ENCODE measurements around the gene MPC1L. TPM values are rescaled to one million over a fixed set of nuclear protein-coding genes. Genes with fewer than 3 reads are reported as not detected.

MPC1L gene
- total and polyA plus RNA-seq, 4 experiments from 2014 or later, result not detected

DNA sequence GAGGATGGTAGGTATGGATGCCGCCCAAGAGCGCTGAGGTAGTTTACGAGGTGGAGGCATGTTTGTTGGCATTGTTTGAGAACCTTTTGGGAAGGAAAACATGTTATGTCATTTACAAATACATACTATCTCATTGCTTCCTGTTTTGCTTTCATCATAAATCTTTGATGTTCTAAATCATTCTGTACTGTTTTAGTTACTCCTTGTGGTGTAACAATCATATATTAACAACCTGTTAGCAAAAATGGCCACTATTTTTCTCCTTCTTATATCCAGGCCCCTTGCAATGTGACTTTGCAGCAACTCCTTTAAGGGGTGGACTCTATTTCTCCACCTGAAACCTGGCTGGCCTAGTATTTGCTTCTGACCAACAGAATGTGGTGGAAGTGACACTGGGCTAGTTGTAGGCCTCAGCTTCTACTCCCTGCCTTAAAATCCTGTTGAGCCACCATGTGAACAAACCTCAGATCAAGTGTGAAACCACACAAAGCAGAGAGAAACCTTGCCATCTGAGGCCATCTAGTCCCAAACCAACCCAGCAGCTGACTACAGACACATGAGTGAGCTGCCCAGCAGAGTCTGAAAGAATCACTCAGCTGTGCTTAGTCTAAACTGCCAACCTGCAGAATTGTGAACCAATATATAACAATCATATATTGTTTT is 40.0 kb downstream of the MPC1L start:
- intact Hi-C loops (cut with micrococcal nuclease), result no loop called here
- Histone ChIP-seq H3K27ac (ENCODE audit: low read depth, low read length) (no peak overlapping the region), H3K36me3 (ENCODE audit: insufficient read depth, low read length) (peaks cover 18% of the 10 kb centered on the region), H3K9me3 (ENCODE audit: control insufficient read depth in 1 of 2, low read length in 2 of 2) (no peaks in the 10 kb centered on the region), H3K4me1 (ENCODE audit: insufficient read depth, low read length) (peaks cover 11% of the 10 kb centered on the region), H3K27me3 (ENCODE audit: insufficient read depth, low read length) (no peaks in the 10 kb centered on the region), H3K4me3 (ENCODE audit: low read length in 2 of 2) (no peak overlapping the region)
- Mint-ChIP-seq H3K27ac (peak overlapping the region in 6 of 7 donors; percentile 31 to 86 (median 56)), H3K27me3 (no peaks in the 10 kb centered on the region), H3K9me3 (no peaks in the 10 kb centered on the region), H3K36me3 (peaks cover 50 to 57% of the 10 kb centered on the region in 2 donors), H3K4me1 (peaks cover 2 to 12% (median 5%) of the 10 kb centered on the region in 4 donors), H3K4me3 (no peak overlapping the region)
- DNase-seq, result peak in 1 of 5 donors; percentile 10
- POLR2A ChIA-PET (ENCODE audit: partially characterized antibody), result no interaction called here
- CTCF ChIA-PET (ENCODE audit: partially characterized antibody), result interaction anchor here (0.6 to 2.7 kb wide), 5 partner anchors 10 to 881 kb away, joined by 3 to 11 read pairs (median 5); no protein-coding TSS in a partner anchor

GRCh38 chrX:40663880-40664630 is 40.8 kb downstream of the MPC1L start:
- peak overlapping the region in 4 of 7 donors; percentile 0 to 82 (median 46) for H3K27ac Mint-ChIP-seq
- no peaks in the 10 kb centered on the region for H3K9me3 Mint-ChIP-seq
- H3K36me3 Mint-ChIP-seq, result peaks cover 57% of the 10 kb centered on the region in 2 donors
- ChIA-PET CTCF (ENCODE audit: partially characterized antibody) (interaction anchor here (1.0 to 2.7 kb wide), 3 partner anchors 11 to 120 kb away, joined by 3 to 11 read pairs (median 4); no protein-coding TSS in a partner anchor), POLR2A (ENCODE audit: partially characterized antibody) (no interaction called here)
- Histone ChIP-seq H3K27me3 (ENCODE audit: insufficient read depth, low read length) (no peaks in the 10 kb centered on the region), H3K9me3 (ENCODE audit: control insufficient read depth in 1 of 2, low read length in 2 of 2) (no peaks in the 10 kb centered on the region), H3K36me3 (ENCODE audit: insufficient read depth, low read length) (peaks cover 18% of the 10 kb centered on the region), H3K4me1 (ENCODE audit: insufficient read depth, low read length) (peaks cover 11% of the 10 kb centered on the region), H3K4me3 (ENCODE audit: low read length in 2 of 2) (no peak overlapping the region), H3K27ac (ENCODE audit: low read depth, low read length) (no peak overlapping the region)
- no peak overlapping the region for H3K4me3 Mint-ChIP-seq
- H3K4me1 Mint-ChIP-seq, result peaks cover 2 to 12% (median 5%) of the 10 kb centered on the region in 4 donors
- DNase-seq, result no peak
- H3K27me3 Mint-ChIP-seq, result no peaks in the 10 kb centered on the region
- intact Hi-C loops (cut with micrococcal nuclease), result no loop called here

- no peak overlapping the region for H3K27ac Mint-ChIP-seq
- ChIA-PET CTCF (ENCODE audit: partially characterized antibody) (no interaction called here), POLR2A (ENCODE audit: partially characterized antibody) (no interaction called here)
- no peak overlapping the region for H3K4me3 Mint-ChIP-seq
- H3K4me3 ChIP-seq (ENCODE audit: low read length in 2 of 2), result no peak overlapping the region
- no peaks in the 10 kb centered on the region for H3K4me1 Mint-ChIP-seq
- no peaks in the 10 kb centered on the region for H3K27me3 Mint-ChIP-seq
- no peaks in the 10 kb centered on the region for H3K9me3 Mint-ChIP-seq
- no peak overlapping the region for H3K27ac ChIP-seq (ENCODE audit: low read depth, low read length)
- H3K36me3 ChIP-seq (ENCODE audit: insufficient read depth, low read length), result peaks cover 8% of the 10 kb centered on the region
- peaks cover 55 to 60% of the 10 kb centered on the region in 2 donors for H3K36me3 Mint-ChIP-seq
- DNase-seq, result no peak
- H3K4me1 ChIP-seq (ENCODE audit: insufficient read depth, low read length), result no peaks in the 10 kb centered on the region
- intact Hi-C loops (cut with micrococcal nuclease), result no loop called here
- no peaks in the 10 kb centered on the region for H3K27me3 ChIP-seq (ENCODE audit: insufficient read depth, low read length)
- no peaks in the 10 kb centered on the region for H3K9me3 ChIP-seq (ENCODE audit: control insufficient read depth in 1 of 2, low read length in 2 of 2)
Measured at GRCh38 chrX:40671126-40671525, 47.9 kb downstream of the MPC1L start.

Other genes starting within 250 kb of the MPC1L start
- 10 to 100 TPM; 80.9 to 86.5 TPM for gene ATP6AP2, start 42.5 kb upstream of the MPC1L start, total RNA-seq
- 100 to 1,000 TPM; 191 to 254 TPM for gene ATP6AP2, start 42.5 kb upstream of the MPC1L start, polyA plus RNA-seq
- gene CXorf38, start 24.1 kb downstream of the MPC1L start, total RNA-seq, result 10 to 100 TPM; 25.7 to 26.7 TPM
- gene CXorf38, start 24.1 kb downstream of the MPC1L start, polyA plus RNA-seq, result 10 to 100 TPM; 27.3 to 38.7 TPM
- 10 to 100 TPM; 37.9 to 39.0 TPM for gene MED14, start 112.1 kb downstream of the MPC1L start, total RNA-seq
- 10 to 100 TPM in 1 of 2 donors, 1 to 10 TPM in 1; 3.9 to 13.3 TPM for gene MED14, start 112.1 kb downstream of the MPC1L start, polyA plus RNA-seq